HG03354 (cell line): ENCODE measurements around the gene AFG3L2.

Source experiments
- ATAC-seq: cut with Tn5 transposase; IDR thresholded peaks from one replicate; pipeline ENCODE4 v1.9.1; 2021; ENCODE audit warnings: mild to moderate bottlenecking; ENCODE audit not compliant: unreplicated experiment, poor library complexity, severe bottlenecking

Gene AFG3L2

DNA sequence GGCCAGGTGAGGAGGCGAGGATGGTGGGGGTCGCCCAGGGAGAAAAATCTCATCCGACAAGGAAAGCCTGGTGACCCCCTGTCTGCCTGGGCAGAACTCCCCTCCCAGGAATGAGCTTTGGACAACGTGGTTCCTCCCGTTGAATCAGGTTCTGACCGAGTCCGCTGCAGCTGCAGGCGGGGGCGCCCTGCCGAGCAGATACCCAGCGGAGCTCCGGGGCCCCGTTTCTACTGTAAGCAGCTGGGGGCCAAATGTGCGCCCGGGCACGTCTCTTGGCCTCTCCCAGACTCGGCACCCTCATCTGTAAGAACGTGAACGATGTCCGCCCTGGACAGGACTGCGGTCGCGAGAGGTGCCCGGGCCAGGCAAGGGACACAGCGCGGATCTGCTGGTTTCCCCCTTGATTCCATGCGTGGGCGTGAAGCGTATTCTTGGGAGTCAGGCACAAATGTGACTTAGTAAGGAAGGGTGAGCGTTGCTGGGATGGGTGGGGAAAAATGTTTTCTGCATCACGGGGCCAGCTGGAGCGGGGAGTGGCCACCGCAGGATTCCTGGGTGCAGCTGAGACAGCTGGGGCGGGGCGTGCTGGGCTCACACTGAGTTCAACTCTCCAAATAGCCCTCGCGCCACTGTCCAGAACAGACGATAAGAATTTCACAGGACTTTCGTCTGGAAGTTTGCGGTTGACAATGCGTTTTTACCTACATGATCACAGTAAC, 89.2 kb downstream of the AFG3L2 start:
- no peak for ATAC-seq

DNA sequence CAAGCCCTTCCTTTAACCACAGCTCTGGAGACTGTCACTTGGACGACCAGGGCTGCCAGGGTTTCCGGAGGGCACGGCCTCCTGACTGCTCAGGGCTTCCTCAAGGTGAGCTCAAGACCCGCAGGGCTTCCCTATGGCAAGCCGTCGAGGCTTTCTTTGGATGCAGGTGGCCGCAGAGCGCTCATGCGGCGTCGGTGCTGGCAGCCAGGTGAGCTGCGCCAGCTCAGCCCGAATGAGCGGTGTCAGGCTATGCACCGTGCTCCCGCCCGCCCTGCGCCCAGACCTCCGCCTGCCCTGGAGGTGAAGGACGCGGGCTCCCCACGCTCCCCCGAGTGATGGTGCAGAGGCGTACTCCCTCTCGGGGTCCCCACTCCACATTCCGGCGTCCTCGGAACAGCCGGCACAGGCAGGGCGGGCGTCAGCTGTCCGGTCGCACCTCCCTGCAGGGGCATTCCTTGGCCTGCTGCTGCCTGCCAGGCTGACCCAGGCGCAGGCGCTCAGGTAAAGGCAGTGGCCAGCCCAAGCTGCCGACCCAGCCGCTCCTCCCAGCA, 89.8 kb downstream of the AFG3L2 start:
- ATAC-seq = no peak

DNA sequence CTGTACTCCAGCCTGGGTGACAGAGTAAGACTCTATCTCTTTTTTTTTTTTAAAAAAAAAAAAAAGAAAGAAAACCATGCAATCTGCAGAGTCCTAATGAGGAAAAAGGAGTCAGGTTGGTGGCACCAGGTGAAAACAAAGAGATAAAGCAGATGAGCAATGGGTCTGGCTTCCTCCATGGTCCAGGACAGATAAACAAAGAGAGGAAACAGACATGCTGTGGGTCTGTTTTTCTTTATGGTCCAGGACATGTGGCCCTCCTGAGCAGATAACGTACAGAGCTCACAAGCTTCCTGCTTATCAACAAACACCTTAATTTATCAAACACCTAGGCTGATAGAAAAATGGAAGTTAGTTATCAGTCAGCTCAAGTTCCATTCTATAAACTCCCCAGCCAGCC, 93.4 kb downstream of the AFG3L2 start:
- ATAC-seq = no peak

DNA sequence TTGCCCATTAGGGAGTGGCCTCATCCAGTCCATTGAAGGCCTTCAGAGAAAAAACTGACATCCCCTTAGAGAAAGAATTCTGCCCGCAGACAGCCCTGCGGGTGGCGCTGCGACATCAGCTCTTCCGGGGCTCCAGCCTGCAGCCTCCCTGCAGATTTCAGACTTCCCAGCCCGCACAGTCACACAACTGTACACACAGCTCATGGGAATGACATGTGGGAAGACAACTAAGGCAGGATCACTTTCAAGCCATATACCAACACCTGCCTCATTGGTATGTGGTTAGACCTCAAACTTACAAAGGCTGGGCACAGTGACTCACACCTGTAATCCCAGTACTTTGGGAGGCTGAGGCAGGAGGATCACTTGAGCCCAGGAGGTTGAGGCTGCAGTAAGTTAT, 93.8 kb downstream of the AFG3L2 start:
- ATAC-seq = no peak

DNA sequence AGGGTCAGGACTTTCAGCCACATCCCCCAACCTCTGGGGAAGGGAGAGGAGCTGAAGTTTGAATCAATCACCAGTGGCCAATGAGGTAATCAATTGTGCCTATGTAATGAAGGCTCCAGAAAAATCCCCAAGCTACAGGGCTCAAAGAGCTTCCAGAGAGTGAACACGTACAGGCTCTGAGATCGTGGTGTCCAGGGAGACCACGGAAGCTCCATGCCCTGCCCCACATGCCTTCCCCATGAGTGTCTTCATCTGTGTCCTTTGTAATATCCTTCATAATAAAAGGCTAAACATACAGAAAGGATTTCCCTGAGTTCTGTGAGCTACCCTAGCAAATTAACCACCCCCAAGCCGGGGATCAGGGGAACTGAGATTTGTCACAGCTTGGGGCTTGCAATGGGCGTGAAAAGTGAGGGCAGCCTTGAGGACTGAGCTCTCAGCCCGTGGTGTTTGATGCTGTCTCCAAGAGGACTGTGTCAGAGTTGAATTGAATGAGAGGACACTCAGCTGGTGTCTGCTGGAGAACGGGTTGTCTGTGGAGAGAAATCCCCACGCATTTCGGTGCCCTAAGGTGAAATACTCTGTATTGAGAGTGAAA, 94.5 kb downstream of the AFG3L2 start:
- no peak for ATAC-seq

DNA sequence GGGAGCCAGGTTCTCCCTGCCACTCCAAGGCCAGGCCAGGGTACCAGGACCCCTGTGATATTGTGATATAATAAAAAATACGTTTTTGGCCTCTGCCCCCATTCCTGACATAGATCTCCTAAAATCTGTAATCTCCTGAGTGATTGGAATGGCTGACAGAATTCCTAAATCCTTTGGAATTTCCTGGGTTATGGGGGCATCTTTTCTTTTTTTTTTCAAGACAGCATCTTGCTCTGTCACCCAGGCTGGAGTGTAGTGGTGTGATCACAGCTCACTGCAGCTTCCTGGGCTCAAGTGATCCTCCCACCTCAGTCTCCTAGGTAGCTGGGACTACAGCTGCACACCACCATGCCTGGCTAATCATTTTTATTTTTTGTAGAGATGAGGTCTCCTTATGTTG, 95.2 kb downstream of the AFG3L2 start:
- no peak for ATAC-seq

DNA sequence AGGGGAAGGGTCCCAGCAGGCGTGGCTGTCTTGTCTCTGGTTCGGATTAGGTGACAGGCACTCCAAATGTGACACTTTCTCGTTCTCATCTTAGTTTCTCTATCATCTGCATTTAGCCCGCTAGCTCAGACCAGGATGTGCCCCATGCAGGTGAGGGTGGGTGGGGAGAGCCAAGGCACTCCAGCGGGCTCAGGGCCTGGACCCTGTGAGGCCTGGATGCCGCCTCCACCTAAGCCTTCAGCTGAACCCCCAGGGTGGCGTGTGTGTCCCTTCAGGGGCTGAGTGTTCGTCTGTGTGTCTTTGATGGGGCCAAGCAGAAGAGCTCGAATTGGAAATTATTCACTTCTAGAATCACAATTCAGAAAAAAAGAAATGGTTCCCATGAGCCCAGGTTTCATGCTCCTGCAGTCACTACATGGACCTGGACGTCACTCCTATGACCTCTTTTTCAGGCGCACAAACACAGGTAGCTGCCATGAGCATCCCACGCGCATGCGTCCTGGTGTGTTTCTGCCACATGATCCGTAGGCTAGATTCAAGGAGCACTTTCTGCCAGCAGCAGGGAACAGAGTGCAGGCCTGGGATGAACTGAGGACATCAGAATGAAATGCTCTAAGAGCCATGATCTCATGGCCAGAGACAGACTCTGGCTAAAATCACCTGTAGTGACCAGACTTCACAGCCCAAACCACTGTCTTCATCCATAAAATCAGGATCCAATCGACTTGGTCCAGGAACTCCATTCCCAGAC, 97.1 kb downstream of the AFG3L2 start:
- ATAC-seq = no peak
